ENCODE data around the gene B4GALT5. TPM values are rescaled to one million over a fixed set of nuclear protein-coding genes. Genes with fewer than 3 reads are reported as not detected.

Gene B4GALT5
- polyA plus RNA-seq, 1 of the 3 experiments (the other 2 are of a cell fraction): 35.1 TPM

GRCh38 chr20:49642816-49643215 is 70.9 kb downstream of the B4GALT5 start (continued):
- no peak for TF ChIP-seq REST (IDR thresholded peaks at IDR 0.05; ENCODE audit: low read depth, low read length)

- Histone ChIP-seq H3K4me3 (ENCODE audit: low read depth in 2 of 2, low read length in 1 of 2) (no peak overlapping the region), H3K9me3 (no peaks in the 10 kb centered on the region), H3K4me2 (no peak overlapping the region), H3K9me2 (no peaks in the 10 kb centered on the region), H3K36me3 (replicated peaks in 1 of 2; ENCODE audit: control insufficient read depth in 1 of 2, insufficient read depth in 2 of 2, low read length in 1 of 2) (peaks cover 59 to 64% of the 10 kb centered on the region in 2 experiments), H3K27ac (ENCODE audit: low read depth in 2 of 2, low read length in 1 of 2) (no peak overlapping the region), H3F3A (replicated peaks; ENCODE audit: insufficient read depth) (peaks cover 5% of the 10 kb centered on the region), H3K79me2 (ENCODE audit: insufficient read depth) (no peaks in the 10 kb centered on the region), H3K4me1 (ENCODE audit: control insufficient read depth in 1 of 2, insufficient read depth in 2 of 2, low read depth in 1 of 2, low read length in 1 of 2) (peaks cover 0 to 9% of the 10 kb centered on the region in 2 experiments; a peak in 2 of 4 replicates), H3K9ac (no peak overlapping the region), H4K20me1 (ENCODE audit: insufficient read depth) (no peaks in the 10 kb centered on the region), H2AFZ (ENCODE audit: low read depth) (no peak overlapping the region), H3K27me3 (ENCODE audit: insufficient read depth) (no peaks in the 10 kb centered on the region)
- 91% methylated on average over 10 of the region's 10 CpGs for WGBS (ENCODE audit: low lambda C conversion rate)
- POLR2A ChIA-PET: interaction anchor here (0.6 kb wide), 1 partner anchor 64 kb away, joined by 3 read pairs; no protein-coding TSS in a partner anchor
- CTCF ChIA-PET: interaction anchor here (0.8 to 2.3 kb wide), 4 partner anchors 17 to 246 kb away, joined by 3 to 18 read pairs (median 5); no protein-coding TSS in a partner anchor
- DNase-seq: no peak
- TF ChIP-seq NFIC (IDR thresholded peaks at IDR 0.05; ENCODE audit: borderline replicate concordance): no peak
- TF ChIP-seq GATA2 (CRISPR knock-in tag; IDR thresholded peaks at IDR 0.05): no peak
These were observed 71.7 kb downstream of the B4GALT5 start for GRCh38 chr20:49641683-49642656.

- Histone ChIP-seq H3K27ac (ENCODE audit: low read depth in 2 of 2, low read length in 1 of 2) (no peak overlapping the region), H2AFZ (ENCODE audit: low read depth) (no peak overlapping the region), H3F3A (replicated peaks; ENCODE audit: insufficient read depth) (no peaks in the 10 kb centered on the region), H3K36me3 (replicated peaks in 1 of 2; ENCODE audit: control insufficient read depth in 1 of 2, insufficient read depth in 2 of 2, low read length in 1 of 2) (peaks cover 46 to 55% of the 10 kb centered on the region in 2 experiments), H3K9ac (no peak overlapping the region), H3K9me2 (no peaks in the 10 kb centered on the region), H3K4me1 (ENCODE audit: control insufficient read depth in 1 of 2, insufficient read depth in 2 of 2, low read depth in 1 of 2, low read length in 1 of 2) (peaks cover 0 to 20% of the 10 kb centered on the region in 2 experiments; a peak in 1 of 4 replicates), H4K20me1 (ENCODE audit: insufficient read depth) (no peaks in the 10 kb centered on the region), H3K4me3 (ENCODE audit: low read depth in 2 of 2, low read length in 1 of 2) (no peak overlapping the region), H3K4me2 (no peak overlapping the region), H3K27me3 (ENCODE audit: insufficient read depth) (no peaks in the 10 kb centered on the region), H3K9me3 (no peaks in the 10 kb centered on the region), H3K79me2 (ENCODE audit: insufficient read depth) (no peaks in the 10 kb centered on the region)
- POLR2A ChIA-PET: no interaction called here
- WGBS (ENCODE audit: low lambda C conversion rate): 75% methylated on average over 8 of the region's 8 CpGs
- CTCF ChIA-PET: interaction anchor here (1.1 kb wide), 3 partner anchors 20 to 213 kb away, joined by 3 read pairs; no protein-coding TSS in a partner anchor
- no peak for DNase-seq
- TF ChIP-seq CTCF (IDR thresholded peaks at IDR 0.05) (no peak), PBX3 (IDR thresholded peaks at IDR 0.05) (no peak), FOSL2 (IDR thresholded peaks at IDR 0.05; ENCODE audit: borderline replicate concordance, low read depth) (no peak), ELF1 (IDR thresholded peaks at IDR 0.05) (no peak), NFIC (IDR thresholded peaks at IDR 0.05; ENCODE audit: borderline replicate concordance) (no peak), USF2 (IDR thresholded peaks at IDR 0.05; ENCODE audit: borderline replicate concordance, low read depth, low read length) (no peak), MXI1 (IDR thresholded peaks at IDR 0.05; ENCODE audit: low read depth, low read length) (no peak), TAF1 (IDR thresholded peaks at IDR 0.05; ENCODE audit: borderline replicate concordance, low read depth, low read length) (no peak), CHD2 (IDR thresholded peaks at IDR 0.05; ENCODE audit: low read length, partially characterized antibody) (no peak), FOXJ3 (CRISPR knock-in tag; IDR thresholded peaks at IDR 0.05) (no peak), TCF12 (IDR thresholded peaks at IDR 0.05) (no peak), RFX5 (IDR thresholded peaks at IDR 0.05; ENCODE audit: low read length) (no peak), RCOR1 (IDR thresholded peaks at IDR 0.05; ENCODE audit: low read length) (no peak), POLR2AphosphoS5 (IDR thresholded peaks at IDR 0.05; ENCODE audit: low read depth, low read length) (no peak)
These were observed 76.5 kb downstream of the B4GALT5 start for GRCh38 chr20:49637046-49637637.

All from SK-N-SH (cell line).